GM19351 (cell line): ENCODE data around the gene CCNL2.
"Not testable (repeated sequence)": the region's sequence is repeated elsewhere in the genome, so short reads cannot be mapped to it uniquely, and the experiment has no call there.

Experiments
- ATAC-seq: cut with Tn5 transposase; IDR thresholded peaks from one replicate; pipeline ENCODE4 v1.9.1; 2021; ENCODE audit warnings: mild to moderate bottlenecking, moderate library complexity; ENCODE audit not compliant: unreplicated experiment

The CCNL2 gene

GRCh38 chr1:1432951-1433803, 34.0 kb upstream of the CCNL2 start:
- no peak for ATAC-seq

DNA sequence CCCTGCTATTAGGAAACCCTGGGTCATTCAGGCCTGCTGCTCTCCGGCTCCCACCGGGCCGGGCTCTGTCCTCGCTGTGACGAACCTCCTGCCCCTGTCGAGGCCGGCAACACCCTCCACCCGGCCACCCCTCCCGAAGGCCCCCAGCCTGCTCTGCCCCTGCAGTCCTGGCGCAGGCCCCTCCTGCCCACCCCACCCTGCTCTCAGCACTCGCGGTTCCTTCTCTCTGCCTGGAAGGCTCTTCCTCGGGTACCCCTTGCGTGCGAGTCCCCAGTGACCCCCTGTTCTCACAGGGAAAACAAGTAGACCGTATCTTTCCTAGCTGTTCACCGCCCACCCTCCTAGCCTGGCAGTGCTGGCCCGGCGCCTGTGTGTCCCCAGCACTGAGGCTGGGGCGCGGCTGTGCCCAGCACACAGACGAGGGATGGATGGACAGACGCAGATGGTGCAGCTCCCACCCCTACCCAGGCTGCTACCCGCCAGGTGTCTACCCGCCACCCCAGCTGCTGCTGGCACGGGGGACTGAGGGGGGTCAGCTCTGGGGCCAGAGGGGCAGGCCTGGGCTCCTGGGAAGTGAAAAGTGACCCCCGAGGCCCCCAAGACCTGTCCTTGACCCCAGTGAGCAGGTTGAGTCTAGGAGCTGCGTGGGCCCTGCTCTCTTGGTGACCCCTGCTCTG, 33.3 kb upstream of the CCNL2 start:
- ATAC-seq, result no peak

DNA sequence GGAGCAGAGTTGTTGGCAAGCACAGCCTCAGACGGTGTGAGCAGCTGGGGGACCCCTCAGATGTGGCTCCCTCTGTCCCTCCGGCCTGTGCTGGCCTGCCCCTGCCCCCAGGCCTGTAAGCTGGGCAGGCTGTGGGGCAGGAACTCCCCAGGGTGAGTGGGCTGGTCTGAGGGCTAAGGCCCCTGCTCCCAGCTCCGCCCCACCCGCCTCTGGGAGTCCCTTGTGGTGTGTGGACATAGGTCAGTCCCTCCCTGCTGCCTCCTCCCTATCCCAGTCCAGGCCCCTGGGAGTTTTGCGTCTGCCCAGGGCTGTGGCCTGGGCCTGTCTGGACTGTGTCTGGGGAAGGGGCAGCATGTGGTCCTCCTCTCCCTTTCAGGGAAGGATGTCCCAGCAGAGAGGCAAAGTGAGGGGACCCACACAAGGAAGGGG, 32.7 kb upstream of the CCNL2 start:
- no peak for ATAC-seq

- no peak for ATAC-seq
Observed at GRCh38 chr1:1430992-1431844, 32.1 kb upstream of the CCNL2 start.

- ATAC-seq, result no peak
Observed at GRCh38 chr1:1430114-1430982, 31.2 kb upstream of the CCNL2 start.

GRCh38 chr1:1429671-1430073, 30.5 kb upstream of the CCNL2 start:
- no peak for ATAC-seq

- ATAC-seq, result not testable (repeated sequence)
Observed at GRCh38 chr1:1428967-1429366, 29.8 kb upstream of the CCNL2 start.

DNA sequence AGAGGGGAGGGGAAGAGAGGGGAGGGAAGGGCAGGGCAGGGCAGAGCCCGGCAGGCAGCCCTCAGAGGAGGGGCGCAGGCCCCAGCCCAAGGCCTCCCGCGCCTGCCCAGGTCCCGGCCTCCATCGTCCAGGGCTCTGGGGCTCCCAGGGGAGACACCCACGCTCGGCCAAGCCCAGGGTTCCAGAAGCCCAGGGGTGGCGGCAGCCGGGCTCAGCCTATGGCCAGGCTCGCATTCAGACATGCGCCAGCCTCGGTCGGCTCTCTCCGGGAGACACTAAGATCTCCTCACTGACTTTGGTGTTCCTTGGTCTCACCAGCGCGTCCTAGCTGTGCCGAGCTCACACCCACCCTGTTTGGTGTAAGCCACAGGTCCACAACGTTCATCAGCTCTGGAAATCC, 29.0 kb upstream of the CCNL2 start:
- no peak for ATAC-seq

- ATAC-seq, result no peak
Observed at GRCh38 chr1:1427820-1428148, 28.6 kb upstream of the CCNL2 start.

GRCh38 chr1:1427106-1427819, 28.1 kb upstream of the CCNL2 start:
- ATAC-seq, result no peak

- ATAC-seq, result no peak
Observed at GRCh38 chr1:1426496-1427105, 27.5 kb upstream of the CCNL2 start.

DNA sequence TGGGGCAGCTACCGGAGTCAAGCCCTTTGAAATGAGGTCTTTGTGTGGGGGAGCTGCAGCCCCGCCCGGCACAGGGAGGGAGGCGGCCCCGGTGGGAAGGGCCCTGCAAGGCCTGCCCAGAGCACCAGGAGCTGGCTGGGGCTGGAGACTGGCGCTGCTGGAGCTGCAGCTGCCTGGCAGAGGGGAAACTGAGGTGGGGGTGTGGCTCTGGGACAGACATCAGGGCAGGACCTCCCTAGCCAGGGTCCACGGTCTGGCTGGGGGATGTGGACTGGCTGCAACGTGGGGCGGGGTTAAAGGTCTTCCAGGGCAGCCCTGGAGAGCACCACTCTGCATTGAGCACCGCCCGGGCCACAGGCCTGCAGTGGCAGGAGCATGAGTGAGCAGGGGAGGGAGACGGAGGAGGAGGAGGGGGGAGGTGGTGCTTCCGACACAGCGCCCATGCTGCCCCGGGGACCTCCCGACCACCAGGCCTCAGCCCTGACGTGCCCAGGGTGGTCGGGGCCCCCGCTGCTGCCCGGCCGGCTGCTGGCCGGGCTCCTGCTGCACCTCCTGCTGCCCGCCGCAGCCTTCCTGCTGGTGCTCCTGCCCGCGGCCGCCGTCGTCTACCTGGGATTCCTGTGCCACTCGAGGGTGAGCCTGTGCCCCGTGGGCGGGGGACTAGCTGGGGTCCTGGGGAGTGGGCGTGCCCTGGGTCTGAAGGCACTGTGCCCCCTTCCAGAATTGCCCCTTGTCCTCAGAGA, 26.8 kb upstream of the CCNL2 start:
- ATAC-seq, result no peak

- ATAC-seq, result no peak
Observed at GRCh38 chr1:1425426-1425752, 26.3 kb upstream of the CCNL2 start.

DNA sequence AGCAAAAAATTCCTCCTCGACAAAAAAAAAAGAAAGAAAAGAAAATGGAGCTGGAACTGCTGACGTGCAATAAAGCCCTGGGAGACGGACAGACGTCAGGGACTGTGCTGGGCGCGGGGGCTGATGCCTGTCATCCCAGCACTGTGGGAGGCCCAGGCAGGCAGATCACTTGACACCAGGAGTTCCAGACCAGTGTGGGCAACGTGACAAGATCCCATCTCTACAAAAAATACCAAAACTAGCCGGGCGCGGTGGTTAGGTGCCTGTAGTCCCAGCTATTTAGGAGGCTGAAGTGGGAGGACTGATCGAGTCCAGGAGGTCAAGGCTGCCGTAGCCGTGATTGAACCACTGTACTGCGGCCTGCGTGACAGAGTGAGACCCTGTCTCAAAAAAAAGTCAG, 25.6 kb upstream of the CCNL2 start:
- no peak for ATAC-seq

GRCh38 chr1:1423245-1423597, 24.1 kb upstream of the CCNL2 start:
- ATAC-seq, result no peak

DNA sequence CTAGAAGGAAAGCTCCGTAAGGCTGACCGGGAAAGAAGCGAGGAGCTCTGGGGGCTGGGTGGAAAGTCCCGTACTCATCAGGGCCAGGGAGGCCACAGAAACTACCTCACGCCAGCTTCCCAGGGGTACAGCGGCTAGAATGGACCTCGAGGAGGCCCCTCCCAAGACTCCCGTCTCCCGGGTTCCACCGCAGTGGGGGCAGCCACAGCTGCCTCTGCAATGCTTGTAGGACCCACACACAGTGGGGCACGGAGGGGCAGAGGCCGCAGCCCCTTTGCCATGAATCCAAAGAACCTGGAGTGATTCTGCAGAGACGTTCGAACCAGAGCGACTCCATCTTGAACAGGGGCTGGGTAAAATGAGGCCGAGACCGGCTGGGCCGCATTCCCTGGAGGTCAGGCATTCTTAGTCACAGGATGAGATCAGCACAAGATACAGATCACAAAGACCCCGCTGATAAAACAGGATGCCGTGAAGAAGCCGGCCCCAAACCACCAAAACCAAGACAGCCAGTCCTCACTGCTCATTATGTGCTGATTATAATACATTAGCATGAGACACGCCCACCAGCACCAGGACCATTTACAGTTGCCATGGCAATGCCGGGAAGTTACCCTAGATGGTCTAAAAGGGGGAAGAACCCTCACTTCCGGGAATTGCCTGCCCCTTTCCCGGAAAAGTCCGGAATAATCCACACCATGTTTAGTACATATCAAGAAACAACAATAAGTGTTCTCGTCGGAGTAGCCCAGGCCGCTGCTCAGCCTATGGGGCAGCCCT, 23.5 kb upstream of the CCNL2 start:
- ATAC-seq, result no peak

DNA sequence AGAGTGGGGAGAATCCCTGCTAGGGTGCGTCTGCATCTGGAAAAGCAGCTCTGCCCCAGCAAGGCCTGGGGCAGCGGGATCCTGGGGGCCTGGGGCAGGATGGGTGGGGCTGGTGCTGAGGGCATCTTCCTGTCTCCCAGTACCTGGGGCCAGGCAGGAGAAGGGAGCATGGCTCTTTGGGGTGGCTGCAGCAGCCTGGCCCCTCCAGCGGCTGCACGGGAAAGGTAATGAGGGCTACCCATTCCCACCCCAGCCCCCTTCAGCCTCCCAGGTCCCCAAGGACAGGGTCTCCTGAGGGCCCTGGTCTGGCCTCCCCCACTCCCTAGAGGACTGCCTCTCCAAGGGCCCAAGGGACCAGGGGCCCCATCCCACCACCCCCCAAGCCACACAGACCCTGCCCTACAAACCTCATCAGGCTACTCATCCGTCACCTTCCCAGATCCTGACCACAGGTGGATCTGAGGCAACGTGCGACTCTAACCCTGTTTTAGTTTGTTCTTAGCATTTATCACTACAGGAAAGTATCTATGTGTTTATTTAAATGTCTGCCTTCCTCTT, 22.9 kb upstream of the CCNL2 start:
- ATAC-seq, result no peak
